Panc1 (cell line): ENCODE results near the gene KRT9.

Source experiments
- CTCF ChIP-seq: fragments of 450-650 bp; IDR thresholded peaks from 2 replicates; pipeline ENCODE4 v1.5.1; 2017; ENCODE audit warnings: mild to moderate bottlenecking
- POLR2AphosphoS5 ChIP-seq: IDR thresholded peaks from 2 replicates; pipeline ENCODE4 v1.6.1; 2012; ENCODE audit warnings: mild to moderate bottlenecking, low read depth, low read length, moderate library complexity
- REST ChIP-seq, 2 experiments: IDR thresholded peaks; 2 replicates each; pipeline ENCODE4 v1.6.1; 2011 to 2012; ENCODE audit warnings: low read depth in 2 of 2, control low read depth in 1 of 2, low read length in 1 of 2, mild to moderate bottlenecking in 1 of 2, moderate library complexity in 1 of 2; ENCODE audit not compliant: insufficient read depth in 1 of 2

GRCh38 chr17:41544935-41545334 is 26.9 kb downstream of the KRT9 start:
- TF ChIP-seq REST (IDR thresholded peaks at IDR 0.05; ENCODE audit: insufficient read depth in 1 of 2, low read depth in 2 of 2, low read length in 1 of 2) (no peak), CTCF (no peak), POLR2AphosphoS5 (no peak)
